Ovary (tissue), 10 donors: ENCODE results near the gene GAS1. TPM values are rescaled to one million over a fixed set of nuclear protein-coding genes. Genes with fewer than 3 reads are reported as not detected.

Experiments
- DNase-seq, 5 donors: peaks; one replicate each; pipeline ENCODE4 v3.0.0-alpha.2; 2019 to 2020
- H3K27ac ChIP-seq, 2 donors: fragments of 200-600 bp; one replicate each; pipeline versions ENCODE4 v1.5.1 to v1.8.0; 2019 to 2022
- H3K27me3 ChIP-seq: fragments of 200-600 bp; one replicate; pipeline ENCODE4 v1.8.0; 2022
- H3K36me3 ChIP-seq: fragments of 200-600 bp; sonication (generic); one replicate; pipeline ENCODE4 v1.5.1; 2019
- H3K4me1 ChIP-seq: one replicate; pipeline ENCODE4 v1.8.1; 2013; ENCODE audit warnings: mild to moderate bottlenecking, moderate library complexity; ENCODE audit not compliant: insufficient read depth
- H3K4me3 ChIP-seq: fragments of 200-600 bp; sonication (generic); one replicate; pipeline ENCODE4 v1.5.1; 2017
- H3K9me3 ChIP-seq, 2 donors: fragments of 200-600 bp in 1 of 2; sonication (generic) in 1 of 2; one replicate each; pipeline versions ENCODE4 v1.5.1 to v1.8.1; 2013 to 2019; ENCODE audit warnings: mild to moderate bottlenecking in 1 of 2, moderate library complexity in 1 of 2
- CTCF ChIP-seq, 3 donors: fragments of 450-650 bp in 2 of 3; fragments of 200-600 bp in 1 of 3; IDR thresholded peaks; one replicate each; pipeline versions ENCODE4 v1.5.1 to v1.8.0; 2016 to 2022; ENCODE audit warnings: antibody characterized with exemption in 3 of 3, mild to moderate bottlenecking in 1 of 3
- EP300 ChIP-seq: sonication (generic); formaldehyde crosslinking; IDR thresholded peaks from one replicate; pipeline ENCODE4 v1.6.1; 2017; ENCODE audit warnings: antibody characterized with exemption
- POLR2A ChIP-seq: fragments of 450-650 bp; IDR thresholded peaks from one replicate; pipeline ENCODE4 v1.6.1; 2017; ENCODE audit warnings: antibody characterized with exemption, mild to moderate bottlenecking, moderate library complexity
- WGBS, 3 donors: extraction: QIAGEN DNeasy Blood & Tissue Kit in 1 of 3; methylation state at CpG; one replicate each; pipeline versions ENCODE4 v1.1.5 to v1.1.7; 2013 to 2017; 5-methylcytosine and 5-hydroxymethylcytosine counted together
- intact Hi-C, 4 donors: fragments of 100-400 bp; cut with DNase I; formaldehyde crosslinking; loops; one replicate each; pipeline versions ENCODE4 v1.11.0 to v1.15.1; 2022 to 2023
- long read RNA-seq, 3 donors: library from polyadenylated mRNA in 2 of 3; unstranded in 2 of 3; transcript quantifications; one replicate each; pipeline ENCODE4 v2.0.0 and lab custom pipeline, GENCODE V29; 2021 to 2026
- polyA plus RNA-seq, 2 donors: library from polyadenylated mRNA; stranded (reverse); fragments of 200-250 nt in 1 of 2; fragments of 350-450 nt in 1 of 2; fragmentation: Illumina TruSeq in 1 of 2; extraction: RNeasy Lipid Tissue Mini Kit (QIAGEN cat#74804) in 1 of 2; gene quantifications; one replicate each; pipeline ENCODE4 v1.2.3, GENCODE V29; 2013 to 2014
- total RNA-seq, 7 donors: library from RNA; depleted of rRNA in 2 of 7; stranded (reverse); fragments of >200 nt in 2 of 7; fragmentation: NEBNext Ultra II Directional in 3 of 7; extraction: Animal tissue kit (Norgen Biotek cat#: 25700) in 3 of 7; gene quantifications; one replicate each; pipeline versions ENCODE4 v1.1.0 to v1.2.4, GENCODE V29; 2016 to 2023
- donor health status: DM: no; HTN: no; CAD: no; lungs with moderate emphysema.
- donor health status: DM: no; HTN: no; CAD: no.
- donor health status: Bipolar disorder and iron deficiency.
- donor health status: DM: yes; HTN: yes; CAD: no.
- donor health status: DM: no; HTN: no; CAD: no.
- donor health status: DM: yes; HTN: yes; CAD: no.

Gene GAS1
- total RNA-seq (100 to 1,000 TPM in 2 of 7 donors, 10 to 100 TPM in 5; 41.6 to 251 (median 82.3) TPM), polyA plus RNA-seq (10 to 100 TPM; 30.9 to 71.4 TPM)
- long read RNA-seq, donor 1, transcript GAS1-201 (1 exons, 2,827 nt) = major isoform, 23 of 23 reads
- long read RNA-seq, donor 1, partial matches to known transcripts = 0 of 23 reads
- long read RNA-seq, donor 1, other reads (novel, unspliced or antisense) = 0 of 23 reads
- long read RNA-seq, donor 2, transcript GAS1-201 (1 exons, 2,827 nt) = major isoform, 99 of 99 reads
- long read RNA-seq, donor 2, partial matches to known transcripts = 0 of 99 reads
- long read RNA-seq, donor 2, other reads (novel, unspliced or antisense) = 0 of 99 reads
- long read RNA-seq, donor 3, transcript GAS1-201 (1 exons, 2,827 nt) = major isoform, 231 of 231 reads
- long read RNA-seq, donor 3, partial matches to known transcripts = 0 of 231 reads
- long read RNA-seq, donor 3, other reads (novel, unspliced or antisense) = 0 of 231 reads

GRCh38 chr9:86947146-86948073 is at the start of gene GAS1:
Gene GAS1 (minus strand): TSS chr9:86947506. CDS start chr9:86946779, 727 bp downstream.
- TF ChIP-seq EP300 (no peak), POLR2A (peak; percentile 57)
- no peaks in the 10 kb centered on the region for H3K27me3 ChIP-seq
- DNase-seq = peak; percentile 86 to 92 (median 89)
- H3K9me3 ChIP-seq = no peaks in the 10 kb centered on the region
- peak within 1 kb of the TSS; percentile 65 for H3K4me3 ChIP-seq
- H3K27ac ChIP-seq = peak within 1 kb of the TSS; percentile 79 to 95
- intact Hi-C loops = loop anchor here in 3 of 4 donors (5.0 to 10.0 kb wide), 6 partner anchors 117 to 460 kb away; no protein-coding TSS in a partner anchor
- no peaks in the 10 kb centered on the region for H3K36me3 ChIP-seq
- 0 to 1% (median 0%) methylated on average over 56 to 89 of the region's 89 CpGs for WGBS, 3 donors
- peaks cover 2% of the 10 kb centered on the region for H3K4me1 ChIP-seq

- H3K27ac ChIP-seq = no peak overlapping the region
- H3K36me3 ChIP-seq = no peaks in the 10 kb centered on the region
- H3K27me3 ChIP-seq = no peaks in the 10 kb centered on the region
- H3K9me3 ChIP-seq = no peaks in the 10 kb centered on the region
- intact Hi-C loops = no loop called here
- WGBS, 3 donors = 2 to 15% (median 14%) methylated on average over 1 of the region's 1 CpG
- no peak for DNase-seq
- H3K4me3 ChIP-seq = no peak overlapping the region
- H3K4me1 ChIP-seq = no peaks in the 10 kb centered on the region
- TF ChIP-seq CTCF (IDR thresholded peaks at IDR 0.05) (no peak), EP300 (no peak), POLR2A (no peak)
These were observed 46.9 kb upstream of the GAS1 start for GRCh38 chr9:86994231-86994630.

GRCh38 chr9:86993830-86994229 is 46.5 kb upstream of the GAS1 start:
- Histone ChIP-seq H3K27me3 (no peaks in the 10 kb centered on the region), H3K27ac (no peak overlapping the region), H3K4me1 (no peaks in the 10 kb centered on the region), H3K4me3 (no peak overlapping the region), H3K9me3 (no peaks in the 10 kb centered on the region), H3K36me3 (no peaks in the 10 kb centered on the region)
- no peak for TF ChIP-seq CTCF (IDR thresholded peaks at IDR 0.05)
- no peak for TF ChIP-seq EP300
- no peak for TF ChIP-seq POLR2A
- intact Hi-C loops = no loop called here
- DNase-seq = no peak

- H3K27ac ChIP-seq = no peak overlapping the region
- no peaks in the 10 kb centered on the region for H3K9me3 ChIP-seq
- no peaks in the 10 kb centered on the region for H3K36me3 ChIP-seq
- no peaks in the 10 kb centered on the region for H3K4me1 ChIP-seq
- DNase-seq = no peak
- intact Hi-C loops = no loop called here
- 73 to 88% (median 83%) methylated on average over 4 of the region's 4 CpGs for WGBS, 3 donors
- H3K4me3 ChIP-seq = no peak overlapping the region
- H3K27me3 ChIP-seq = no peaks in the 10 kb centered on the region
- no peak for TF ChIP-seq EP300
- no peak for TF ChIP-seq CTCF (IDR thresholded peaks at IDR 0.05)
- no peak for TF ChIP-seq POLR2A
These were observed 43.8 kb upstream of the GAS1 start for GRCh38 chr9:86991077-86991476.
